ENCODE data around the gene CD300LD.
A peak's percentile ranks its signal among the peaks of the same experiment; 100 is the strongest.
"Not testable (repeated sequence)": the region's sequence is repeated elsewhere in the genome, so short reads cannot be mapped to it uniquely, and the experiment has no call there.

CD300LD gene

DNA sequence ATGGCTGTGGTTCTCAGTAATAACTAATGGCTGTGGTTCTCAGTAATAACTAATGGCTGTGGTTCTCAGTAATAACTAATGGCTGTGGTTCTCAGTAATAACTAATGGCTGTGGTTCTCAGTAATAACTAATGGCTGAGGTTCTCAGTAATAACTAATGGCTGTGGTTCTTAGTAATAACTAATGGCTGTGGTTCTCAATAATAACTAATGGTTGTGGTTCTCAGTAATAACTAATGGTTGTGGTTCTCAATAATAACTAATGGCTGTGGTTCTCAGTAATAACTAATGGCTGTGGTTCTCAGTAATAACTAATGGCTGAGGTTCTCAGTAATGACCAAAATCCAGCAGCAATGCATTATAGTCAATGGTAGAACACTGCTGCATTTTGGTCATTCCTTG is 18.4 kb downstream of the CD300LD start:
- DNase-seq (ENCODE audit: low spot score); FAIRE-seq: not testable (repeated sequence)

GRCh38 chr17:74573169-74573568 is 18.9 kb downstream of the CD300LD start:
- DNase-seq (ENCODE audit: low spot score) (no peak), FAIRE-seq (no peak)

DNA sequence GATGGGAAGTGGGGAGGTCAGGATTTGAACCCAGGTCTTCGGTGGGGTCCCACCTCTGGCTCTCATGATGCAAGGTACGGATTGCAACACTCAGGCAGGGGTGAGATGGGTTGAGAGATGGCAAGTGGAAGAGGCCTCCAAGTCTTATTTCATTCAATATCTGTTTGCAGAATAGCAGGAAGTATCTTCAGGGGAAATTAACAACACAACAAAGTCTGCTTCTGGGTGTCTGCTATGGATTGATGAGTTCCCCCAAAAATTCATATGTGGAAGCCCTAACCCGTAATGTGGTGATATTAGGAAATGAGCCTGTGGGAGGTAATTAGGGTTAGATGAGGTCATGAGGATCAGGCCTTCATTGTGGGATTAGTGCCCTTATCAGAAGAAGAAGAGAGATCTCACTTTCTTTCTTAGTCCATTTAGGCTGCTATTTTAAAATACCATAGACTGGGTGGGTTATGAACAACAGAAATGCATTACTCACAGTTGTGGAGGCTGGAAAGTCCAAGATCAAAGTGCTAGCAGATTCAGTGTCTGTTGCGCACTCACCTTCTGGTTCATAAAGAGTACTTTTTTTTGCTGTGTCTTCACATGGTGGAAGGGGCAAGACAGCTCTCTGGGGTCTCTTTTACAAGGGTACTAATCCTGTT is 20.3 kb downstream of the CD300LD start:
- FAIRE-seq (no peak), DNase-seq (ENCODE audit: low spot score) (no peak)

DNA sequence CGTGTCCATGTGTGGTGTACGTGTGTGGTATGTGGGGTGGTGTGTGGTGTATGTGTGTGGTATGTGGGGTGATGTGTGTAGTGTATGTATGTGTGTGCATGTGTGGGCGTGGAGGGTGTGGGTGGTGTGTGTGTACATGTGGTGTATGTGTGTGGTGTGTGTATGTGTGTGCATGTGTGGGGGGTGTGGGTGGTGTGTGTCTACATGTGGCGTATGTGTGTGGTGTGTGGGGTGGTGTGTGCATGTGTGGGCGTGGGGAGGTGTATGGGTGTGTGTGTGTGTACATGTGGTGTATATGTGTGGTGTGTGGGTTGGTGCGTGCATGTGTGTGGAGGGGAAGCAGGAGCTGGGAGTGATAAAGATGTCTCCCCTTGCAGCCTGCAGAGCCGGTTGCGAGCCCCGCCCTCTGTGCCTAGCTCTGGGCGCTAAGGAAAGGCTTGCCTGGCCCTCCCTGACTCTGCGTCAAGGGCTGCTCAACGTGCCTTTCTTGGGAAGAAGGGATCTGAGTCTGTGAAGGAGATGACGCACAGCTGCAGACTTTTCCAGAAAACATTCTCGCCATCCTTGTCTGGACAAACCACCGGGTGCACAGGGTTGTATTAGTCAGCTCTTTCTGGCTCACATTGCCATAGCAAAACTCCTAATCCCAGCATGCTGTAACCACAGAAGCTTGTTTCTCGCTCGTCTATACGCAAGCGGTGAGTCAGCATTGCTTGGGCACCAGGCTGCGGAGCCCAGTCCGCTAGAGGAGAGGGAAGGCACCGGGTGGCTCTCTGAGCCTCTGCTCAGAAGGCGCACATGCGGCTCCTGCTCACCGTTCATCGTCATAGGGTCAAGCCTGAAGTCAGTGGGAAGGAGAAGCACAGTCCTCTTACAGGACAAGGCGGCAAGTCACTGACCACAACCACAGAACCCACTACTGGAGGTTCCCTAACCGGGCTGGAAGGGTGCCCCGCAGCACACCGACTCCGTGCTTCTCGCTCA is 22.8 kb downstream of the CD300LD start:
- peak; percentile 90 for DNase-seq (ENCODE audit: low spot score)
- FAIRE-seq, result no peak

- FAIRE-seq (no peak), DNase-seq (ENCODE audit: low spot score) (no peak)
Observed at GRCh38 chr17:74568106-74568873, 23.8 kb downstream of the CD300LD start.

DNA sequence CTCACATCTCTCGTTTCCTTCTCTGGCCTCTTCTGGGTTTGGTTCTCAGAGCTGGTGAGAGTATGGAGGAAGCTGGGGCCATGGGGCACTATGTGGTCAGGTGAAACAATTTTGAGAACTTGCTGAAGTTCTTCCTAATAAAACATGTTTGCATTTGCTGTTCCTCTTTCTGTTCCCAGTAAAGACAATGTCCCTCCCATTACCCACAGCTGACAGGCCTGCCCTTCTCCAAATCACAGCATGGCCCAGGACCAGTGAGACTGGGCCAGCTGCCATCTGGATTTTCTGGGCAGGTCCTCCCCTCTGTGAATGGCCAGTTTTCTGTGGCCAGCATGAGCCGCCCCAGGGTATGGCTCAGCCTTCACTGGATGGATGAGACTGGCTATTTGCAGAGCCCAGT is 24.7 kb downstream of the CD300LD start, which contains the start of gene CD300H:
Gene CD300H (minus strand): TSS at position 113 of the 400 bp plus-strand sequence.
- no peak for FAIRE-seq

GRCh38 chr17:74566132-74566753 is 25.8 kb downstream of the CD300LD start:
- DNase-seq (ENCODE audit: low spot score), result peak; percentile 55
- FAIRE-seq, result no peak

More for the DNA sequence above, 24.7 kb downstream of the CD300LD start, which contains the start of gene CD300H:
- DNase-seq (ENCODE audit: low spot score), result no peak

- FAIRE-seq, result no peak
- DNase-seq (ENCODE audit: low spot score), result no peak
Observed at GRCh38 chr17:74565126-74565525, 27.0 kb downstream of the CD300LD start.

DNA sequence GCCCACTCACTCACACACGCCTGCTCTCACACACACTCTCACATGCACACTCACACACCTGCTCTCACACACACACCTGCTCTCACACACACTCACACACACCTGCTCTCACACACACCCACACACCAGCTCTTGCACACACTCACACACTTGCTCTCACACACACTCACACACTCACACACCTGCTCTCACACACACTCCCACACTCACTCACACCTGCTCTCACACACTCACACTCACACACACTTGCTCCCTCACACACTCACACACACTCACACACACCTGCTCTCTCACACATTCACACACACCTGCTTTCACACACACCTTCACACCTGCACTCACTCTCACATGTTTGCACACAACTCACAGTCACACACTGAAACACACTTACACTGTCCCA is 28.7 kb downstream of the CD300LD start:
- DNase-seq (ENCODE audit: low spot score), result no peak
- peak; percentile 89 for FAIRE-seq

DNA sequence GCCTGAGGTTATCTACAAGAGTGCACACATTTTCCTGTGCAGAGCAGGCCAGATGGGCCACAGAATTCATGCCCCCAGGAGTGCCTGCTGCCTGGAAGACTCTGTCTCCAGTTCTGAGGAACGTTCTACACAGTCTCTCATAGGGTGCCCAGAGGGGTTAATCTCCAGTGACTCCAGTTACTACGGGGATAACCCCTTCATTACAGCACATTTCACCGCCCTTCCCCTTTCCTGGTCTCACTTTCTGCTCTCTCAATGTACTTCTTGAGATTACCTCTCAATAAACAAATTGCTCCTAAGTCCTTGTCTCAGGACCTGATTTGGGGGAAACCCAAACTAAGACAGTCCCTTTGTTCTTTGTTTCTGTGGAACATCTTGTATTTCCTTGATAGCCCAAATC is 30.5 kb downstream of the CD300LD start:
- no peak for FAIRE-seq
- no peak for DNase-seq (ENCODE audit: low spot score)

GRCh38 chr17:74558882-74559519 is 33.1 kb downstream of the CD300LD start:
- FAIRE-seq (no peak), DNase-seq (ENCODE audit: low spot score) (no peak)

DNA sequence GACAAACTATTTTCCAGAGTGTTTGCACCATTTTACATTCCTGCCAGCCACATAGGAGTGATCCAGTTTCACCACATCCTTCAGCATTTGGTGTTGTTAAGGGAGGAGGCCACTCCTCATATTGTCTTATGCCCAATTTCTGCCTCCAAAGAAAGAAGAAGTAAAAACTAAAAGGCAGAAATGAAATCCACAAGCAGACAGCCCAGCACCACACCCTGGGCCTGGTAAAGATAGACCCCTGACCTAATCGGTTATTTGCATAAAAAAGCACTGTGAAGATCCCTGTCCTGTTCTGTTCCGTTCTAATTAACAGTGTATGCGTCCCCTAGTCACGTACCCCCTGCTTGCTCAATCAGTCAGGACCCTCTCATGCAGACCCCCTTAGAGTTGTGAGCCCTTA is 33.7 kb downstream of the CD300LD start:
- not testable (repeated sequence) for FAIRE-seq; DNase-seq (ENCODE audit: low spot score)

- no peak for FAIRE-seq
- DNase-seq (ENCODE audit: low spot score), result no peak
Observed at GRCh38 chr17:74555427-74555940, 36.6 kb downstream of the CD300LD start.

DNA sequence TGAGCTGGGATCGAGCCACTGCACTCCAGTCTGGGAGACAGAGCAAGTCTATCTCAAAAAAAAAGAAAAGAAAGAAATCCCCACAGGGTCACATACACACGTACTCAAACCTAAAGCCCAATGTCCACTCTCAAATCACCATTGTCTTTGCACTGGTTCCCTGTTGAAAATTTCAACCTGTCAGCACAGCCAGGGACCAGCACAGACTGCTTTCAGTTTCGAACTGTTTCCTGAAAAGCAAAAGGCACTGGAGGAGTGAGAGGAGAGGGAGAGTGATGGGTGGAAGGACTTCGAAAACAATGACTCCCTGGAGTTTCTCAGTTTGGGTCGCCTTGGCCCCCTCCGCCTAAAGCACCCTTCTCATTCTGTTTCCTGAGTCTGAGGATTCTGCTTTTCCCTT is 37.2 kb downstream of the CD300LD start:
- no peak for FAIRE-seq

DNA sequence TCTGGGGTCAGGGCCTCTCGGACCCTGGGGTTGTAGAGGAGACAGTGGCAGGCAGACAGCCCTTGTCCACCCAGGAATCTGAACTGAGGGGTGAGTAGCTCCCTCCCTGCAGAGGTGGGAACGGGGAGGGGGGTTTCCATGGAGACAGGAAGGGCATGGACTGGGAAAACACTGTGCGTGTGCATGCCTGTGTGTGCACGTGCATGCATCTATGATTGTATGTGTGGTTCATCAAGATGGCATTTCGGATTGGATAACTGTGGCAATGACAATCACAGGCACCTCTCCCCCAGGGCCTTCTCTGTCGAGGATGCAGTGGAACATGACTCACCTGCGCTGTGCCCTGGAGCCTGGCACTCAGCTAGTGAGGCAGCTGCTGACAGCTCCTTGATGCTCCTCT is 40.0 kb downstream of the CD300LD start:
- FAIRE-seq, result peak; percentile 62
- DNase-seq (ENCODE audit: low spot score), result no peak

More for the DNA sequence above, 37.2 kb downstream of the CD300LD start:
- no peak for DNase-seq (ENCODE audit: low spot score)

DNA sequence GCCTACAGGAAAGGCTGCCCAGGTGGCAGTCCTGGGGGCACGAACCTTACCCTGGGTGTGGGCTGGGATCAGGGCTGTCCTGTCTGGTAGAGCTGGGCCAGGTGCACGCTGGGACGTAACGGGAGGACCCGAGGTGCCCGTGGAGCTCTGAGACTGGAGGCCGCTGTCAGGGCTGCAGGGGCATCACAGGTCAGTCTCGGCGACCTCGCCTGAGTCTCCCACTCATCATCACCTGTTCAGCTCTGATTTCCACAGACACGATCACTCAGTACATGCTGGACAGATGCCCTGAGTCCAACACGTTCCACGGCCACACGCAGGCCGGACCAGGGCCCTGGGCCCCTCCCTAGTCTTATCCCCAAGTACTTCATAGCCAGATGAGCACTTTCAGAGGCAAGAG is 41.5 kb downstream of the CD300LD start:
- no peak for DNase-seq (ENCODE audit: low spot score)
- no peak for FAIRE-seq

- DNase-seq (ENCODE audit: low spot score) (no peak), FAIRE-seq (no peak)
Observed at GRCh38 chr17:74549343-74549742, 42.7 kb downstream of the CD300LD start.

- peak; percentile 45 for DNase-seq (ENCODE audit: low spot score)
- FAIRE-seq, result peak; percentile 56
Observed at GRCh38 chr17:74547736-74548135, 44.3 kb downstream of the CD300LD start.

DNA sequence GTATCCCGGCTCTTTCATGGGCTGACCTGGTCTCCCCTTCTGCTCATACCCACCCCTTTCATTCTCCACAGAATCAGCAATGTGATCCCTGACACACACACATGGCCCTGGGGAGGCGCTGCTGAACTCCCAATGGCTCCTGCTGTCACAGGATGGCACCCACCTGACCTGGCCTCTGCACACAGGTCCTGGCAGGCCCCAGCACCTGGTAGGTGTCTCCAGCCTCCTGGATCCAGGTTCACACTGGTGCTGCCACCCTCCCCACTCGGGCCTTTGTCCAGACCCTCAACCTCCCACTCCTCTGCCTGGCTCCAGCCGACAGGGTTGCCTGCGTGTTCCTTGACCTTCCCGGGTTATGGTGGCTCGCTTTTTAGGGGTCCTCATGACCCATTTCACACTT is 44.8 kb downstream of the CD300LD start:
- FAIRE-seq (no peak), DNase-seq (ENCODE audit: low spot score) (no peak)

GRCh38 chr17:74546586-74546985 is 45.5 kb downstream of the CD300LD start:
- DNase-seq (ENCODE audit: low spot score) (no peak), FAIRE-seq (no peak)

Data from urothelium cell line (cell line).